Measurements from ENCODE around the gene NENF.

DNA sequence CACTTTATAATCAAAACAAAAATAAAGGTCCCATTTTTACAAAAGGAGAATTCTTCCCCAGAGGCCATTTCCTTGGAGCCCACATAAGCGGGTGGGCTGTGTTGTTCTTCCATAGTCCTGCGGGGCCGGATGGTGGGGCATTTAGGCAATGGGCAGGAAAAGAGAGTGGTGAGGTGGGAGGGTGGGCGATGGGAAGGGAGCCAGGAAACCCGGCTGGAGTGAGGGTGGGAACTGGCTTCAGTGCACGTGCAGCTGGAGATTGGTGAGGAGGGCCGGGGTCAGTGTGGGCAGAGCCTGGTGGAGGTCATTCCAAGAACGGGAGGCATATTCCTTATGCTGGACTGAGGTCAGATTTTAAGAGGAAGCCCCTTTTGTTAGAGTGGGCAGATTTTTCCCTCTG, 13.6 kb downstream of the NENF start:
- TF ChIP-seq, protein P1, sequence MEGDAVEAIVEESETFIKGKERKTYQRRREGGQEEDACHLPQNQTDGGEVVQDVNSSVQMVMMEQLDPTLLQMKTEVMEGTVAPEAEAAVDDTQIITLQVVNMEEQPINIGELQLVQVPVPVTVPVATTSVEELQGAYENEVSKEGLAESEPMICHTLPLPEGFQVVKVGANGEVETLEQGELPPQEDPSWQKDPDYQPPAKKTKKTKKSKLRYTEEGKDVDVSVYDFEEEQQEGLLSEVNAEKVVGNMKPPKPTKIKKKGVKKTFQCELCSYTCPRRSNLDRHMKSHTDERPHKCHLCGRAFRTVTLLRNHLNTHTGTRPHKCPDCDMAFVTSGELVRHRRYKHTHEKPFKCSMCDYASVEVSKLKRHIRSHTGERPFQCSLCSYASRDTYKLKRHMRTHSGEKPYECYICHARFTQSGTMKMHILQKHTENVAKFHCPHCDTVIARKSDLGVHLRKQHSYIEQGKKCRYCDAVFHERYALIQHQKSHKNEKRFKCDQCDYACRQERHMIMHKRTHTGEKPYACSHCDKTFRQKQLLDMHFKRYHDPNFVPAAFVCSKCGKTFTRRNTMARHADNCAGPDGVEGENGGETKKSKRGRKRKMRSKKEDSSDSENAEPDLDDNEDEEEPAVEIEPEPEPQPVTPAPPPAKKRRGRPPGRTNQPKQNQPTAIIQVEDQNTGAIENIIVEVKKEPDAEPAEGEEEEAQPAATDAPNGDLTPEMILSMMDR (conservative IDR thresholded peaks at IDR 0.05), result no peak
- TF ChIP-seq EZH2 (IDR thresholded peaks at IDR 0.05; ENCODE audit: low read depth), result no peak
